CD4-positive, alpha-beta T cell treated with Interleukin-21 for 1 hour (primary cell): ENCODE measurements around the gene CCDC191.

ENCODE experiments used
- DNase-seq: peaks from one replicate; pipeline ENCODE4 v3.0.0-alpha.2; 2020

The CCDC191 gene

DNA sequence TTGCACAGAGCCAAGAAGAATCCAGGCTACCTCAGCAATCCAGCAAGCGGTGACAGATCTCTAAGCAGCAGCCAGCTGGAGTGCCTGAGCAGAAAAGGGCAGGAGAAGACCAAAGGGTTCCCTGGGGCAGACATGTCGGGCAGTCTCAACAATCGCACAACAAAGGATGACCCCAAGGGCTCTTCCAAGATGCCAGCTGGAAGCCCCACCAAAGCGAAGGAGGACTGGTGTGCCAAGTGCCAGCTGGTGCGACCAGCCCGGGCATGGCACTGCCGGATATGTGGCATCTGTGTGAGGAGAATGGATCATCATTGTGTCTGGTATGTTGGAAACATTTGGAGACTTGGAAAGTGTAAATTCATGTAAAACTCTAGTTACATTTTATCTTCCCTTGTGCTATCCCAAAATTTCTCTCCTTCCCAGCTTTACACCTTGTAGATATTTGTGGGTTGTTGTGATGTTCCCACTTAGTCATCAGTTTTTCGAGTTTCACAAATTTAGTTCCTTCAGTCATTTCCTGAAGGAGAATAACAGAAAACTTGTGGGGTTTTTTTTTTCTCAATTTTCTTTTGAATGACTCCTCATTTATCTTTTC is 102.1 kb downstream of the CCDC191 start:
- no peak for DNase-seq

- DNase-seq: no peak
Observed at GRCh38 chr3:113953677-113954076, 102.6 kb downstream of the CCDC191 start.

DNA sequence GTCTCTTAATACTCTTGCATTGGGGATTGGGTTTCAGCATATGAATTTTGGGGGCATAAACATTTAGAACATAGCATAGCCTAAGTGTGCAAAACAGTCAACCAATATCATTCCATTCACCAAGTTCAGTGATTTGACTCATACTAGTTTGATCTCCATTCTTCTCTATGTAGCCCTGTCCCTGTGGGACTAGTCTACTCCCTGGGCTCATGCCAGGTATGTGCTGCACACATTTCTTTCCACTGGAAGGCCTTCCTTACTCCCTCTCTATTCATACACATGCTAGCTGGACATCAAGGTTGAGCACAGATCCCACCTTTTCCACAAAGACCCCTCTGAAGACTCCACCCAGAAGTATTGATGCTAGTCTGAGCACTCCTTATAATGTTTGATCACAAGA is 103.4 kb downstream of the CCDC191 start:
- DNase-seq: no peak

DNA sequence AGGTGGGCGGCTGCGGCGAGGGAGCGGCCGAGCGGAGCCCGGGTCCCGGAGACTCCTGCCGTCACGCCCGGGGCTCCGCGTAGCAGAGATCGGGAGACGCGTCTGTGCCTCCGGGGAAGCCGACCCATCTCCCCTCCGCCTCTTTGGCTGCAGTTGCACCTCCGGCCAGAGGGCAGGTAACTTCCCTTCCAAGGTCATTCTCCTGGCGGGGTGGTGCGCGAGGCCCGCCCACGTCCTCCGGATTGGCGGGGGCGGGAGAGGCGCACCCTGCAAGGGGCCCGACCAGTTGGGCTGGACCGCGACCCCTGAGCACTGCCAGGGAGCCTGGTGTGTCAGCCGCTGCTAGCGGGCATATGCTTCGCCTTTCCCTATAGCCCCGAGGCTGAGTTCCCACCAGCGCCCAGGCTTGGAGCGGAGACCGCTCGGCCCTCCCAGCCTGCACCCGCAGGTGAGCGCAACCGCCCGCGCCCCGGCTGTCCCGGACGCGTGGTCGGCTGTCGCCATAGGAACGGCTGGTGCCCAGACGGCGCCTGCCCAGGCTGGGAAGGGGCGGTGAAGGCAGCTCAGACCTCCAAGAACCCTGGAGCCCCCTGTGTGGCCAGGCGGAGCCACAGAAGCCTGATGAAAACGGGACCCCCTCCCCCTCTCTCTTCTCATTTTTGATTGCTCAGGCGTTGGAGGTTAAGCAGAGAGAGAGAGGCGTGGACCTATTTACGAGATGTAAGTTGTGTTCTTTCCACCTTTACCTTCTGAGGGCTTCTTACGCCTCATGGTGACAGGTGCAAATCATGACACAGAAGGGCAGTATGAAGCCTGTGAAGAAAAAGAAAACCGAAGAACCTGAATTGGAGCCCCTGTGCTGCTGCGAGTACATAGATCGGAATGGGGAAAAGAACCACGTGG is 108.1 kb downstream of the CCDC191 start:
- peak; percentile 20 for DNase-seq

- peak; percentile 76 for DNase-seq
Observed at GRCh38 chr3:113947372-113948014, 108.8 kb downstream of the CCDC191 start, which contains the start of gene ZDHHC23. ZDHHC23 (plus strand) TSS chr3:113948013; CDS start chr3:113948803, 790 bp downstream.

- DNase-seq: no peak
Observed at GRCh38 chr3:113946831-113947230, 109.5 kb downstream of the CCDC191 start.

DNA sequence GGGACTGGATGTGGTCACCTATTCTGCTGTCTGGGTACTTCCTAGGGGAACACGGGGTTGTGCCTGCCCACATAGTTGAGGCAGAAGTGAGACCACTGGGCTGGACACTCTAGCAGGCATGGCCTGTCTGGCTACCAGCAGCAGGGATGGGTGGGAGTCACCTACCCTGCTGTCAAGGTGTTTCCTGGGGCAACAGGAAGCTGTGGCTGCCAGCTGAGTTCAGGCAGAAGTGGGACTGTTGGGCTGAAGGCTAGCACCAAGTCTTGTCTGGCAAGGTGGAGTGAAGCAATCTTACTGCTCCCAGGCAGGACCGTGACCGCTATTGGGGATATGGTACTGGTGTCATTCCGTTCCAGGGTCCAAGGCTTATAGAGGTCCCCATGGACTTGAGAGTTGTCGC is 128.8 kb downstream of the CCDC191 start:
- no peak for DNase-seq

DNA sequence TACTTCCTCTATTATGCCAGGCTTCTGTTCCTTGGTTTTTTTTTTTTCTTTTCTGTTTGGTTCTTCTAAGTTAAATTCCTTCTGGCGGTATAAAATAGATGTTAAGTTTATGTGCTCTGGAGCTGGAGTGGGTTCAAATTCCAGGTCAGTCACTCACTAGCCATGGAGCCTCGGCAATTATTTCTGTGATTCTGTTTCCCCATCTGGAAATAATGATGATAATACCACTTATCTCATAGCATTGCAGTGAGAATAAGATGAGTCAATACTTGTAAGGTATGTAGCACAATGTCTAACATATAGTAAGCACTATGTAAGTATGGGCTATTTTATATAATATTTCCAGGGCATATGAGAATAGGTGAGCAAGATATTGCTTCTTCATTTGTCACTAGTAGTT is 141.7 kb downstream of the CCDC191 start:
- no peak for DNase-seq
